K562 (cell line): ENCODE data around the gene ODF4. TPM values are rescaled to one million over a fixed set of nuclear protein-coding genes. Genes with fewer than 3 reads are reported as not detected.

Experiments
- ATAC-seq: fragments of 200-7000 bp; cut with Tn5 transposase; 3 replicates; pipeline ENCODE4 v1.9.1; 2020; ENCODE audit warnings: moderate library complexity
- BruUV-seq: library from RNA; stranded (reverse); fragments of 400-500 nt; replicated peaks from 2 replicates; lab custom pipeline; 2021; lab: Mats Ljungman, UMichigan
- CTCF ChIA-PET: fragments of 300-600 bp; formaldehyde crosslinking; extraction: SDS; loops from one replicate; lab custom pipeline; 2021; ENCODE audit warnings: low intra/inter-chr PET ratio; lab: Yijun Ruan, JAX
- POLR2A ChIA-PET: fragments of 300-600, 350-650 bp; sonication (Branson Sonifier 250); formaldehyde crosslinking; extraction: SDS; loops from one replicate; lab custom pipeline; 2021; ENCODE audit warnings: antibody characterized with exemption, inconsistent platforms; lab: Yijun Ruan, JAX
- DNase-seq, 4 experiments: peaks; one replicate each; pipeline versions ENCODE4 v3.0.0 to v3.0.0-alpha.2; 2011 to 2018; ENCODE audit warnings: low spot score in 3 of 4, mixed read lengths in 3 of 4; ENCODE audit errors: extremely low read depth in 1 of 4
- FAIRE-seq: peaks from 2 replicates; lab custom pipeline; 2011; peaks lifted over from hg19 to GRCh38; lab: Jason Lieb, UNC
- H2AFZ ChIP-seq: 2 replicates; pipeline ENCODE4 v1.6.0; 2011; ENCODE audit warnings: low read depth, low read length, control low read depth, inconsistent platforms
- H3K27ac ChIP-seq: fragments of 200-600 bp; 3 replicates; pipeline ENCODE4 v1.8.0; 2011; ENCODE audit warnings: low read depth, mild to moderate bottlenecking, control low read depth, inconsistent platforms, low read length, moderate library complexity, mixed read lengths; ENCODE audit errors: extremely low read depth
- H3K27me3 ChIP-seq, 2 experiments: fragments of 300-600 bp in 1 of 2; 2 replicates in 1 of 2; 3 replicates in 1 of 2; pipeline versions ENCODE4 v1.6.0 to v1.8.0; 2011; ENCODE audit warnings: inconsistent platforms in 2 of 2, low read length in 2 of 2, mild to moderate bottlenecking in 1 of 2, mixed read lengths in 1 of 2, moderate library complexity in 1 of 2; ENCODE audit not compliant: control insufficient read depth in 2 of 2, insufficient read depth in 2 of 2
- H3K36me3 ChIP-seq: fragments of 300-600 bp; 3 replicates; pipeline ENCODE4 v1.8.0; 2011; ENCODE audit warnings: mild to moderate bottlenecking, low read length, inconsistent platforms; ENCODE audit not compliant: control insufficient read depth, insufficient read depth
- H3K4me1 ChIP-seq, 2 experiments: fragments of 200-600 bp in 1 of 2; replicated peaks in 1 of 2; 2 replicates in 1 of 2; 3 replicates in 1 of 2; pipeline versions ENCODE4 v1.5.1 to v1.8.0; 2011; ENCODE audit warnings: inconsistent platforms in 2 of 2, low read length in 2 of 2, mild to moderate bottlenecking in 1 of 2, mixed read lengths in 1 of 2, moderate library complexity in 1 of 2; ENCODE audit not compliant: control insufficient read depth in 2 of 2, insufficient read depth in 2 of 2
- H3K4me2 ChIP-seq: 2 replicates; pipeline ENCODE4 v1.6.1; 2011; ENCODE audit warnings: low read length, control low read depth, inconsistent platforms, mixed read lengths; ENCODE audit not compliant: insufficient read depth
- H3K4me3 ChIP-seq: fragments of 200-600 bp; sonication (generic), shearing (Covaris generic); 2 replicates; pipeline ENCODE4 v1.5.1; 2016; ENCODE audit warnings: control low read depth, inconsistent platforms
- H3K79me2 ChIP-seq: fragments of 200-600 bp; 3 replicates; pipeline ENCODE4 v1.8.0; 2011; ENCODE audit warnings: low read length, inconsistent platforms; ENCODE audit not compliant: control insufficient read depth, insufficient read depth
- H3K9ac ChIP-seq, 2 experiments: 2 replicates each; pipeline versions ENCODE4 v1.6.0 to v1.6.1; 2011; ENCODE audit warnings: low read depth in 2 of 2, low read length in 2 of 2, control low read depth in 1 of 2, inconsistent platforms in 1 of 2, mild to moderate bottlenecking in 1 of 2, mixed read lengths in 1 of 2; ENCODE audit not compliant: insufficient read depth in 1 of 2
- H3K9me1 ChIP-seq: one replicate; pipeline ENCODE4 v1.6.0; 2011; ENCODE audit warnings: inconsistent platforms, mild to moderate bottlenecking, low read length, moderate library complexity; ENCODE audit not compliant: control insufficient read depth, insufficient read depth
- H3K9me3 ChIP-seq: replicated peaks from 2 replicates; pipeline ENCODE4 v1.5.1; 2011; ENCODE audit warnings: low read depth, low read length, inconsistent platforms; ENCODE audit not compliant: control insufficient read depth, insufficient read depth
- H4K20me1 ChIP-seq: replicated peaks from 2 replicates; pipeline ENCODE4 v1.6.1; 2011; ENCODE audit warnings: low read length, inconsistent platforms, mixed read lengths; ENCODE audit not compliant: control insufficient read depth, insufficient read depth
- CC2D1A ChIP-seq: fragments of 450-650 bp; IDR thresholded peaks from 2 replicates; pipeline ENCODE4 v1.6.1; 2017; ENCODE audit warnings: mild to moderate bottlenecking
- FIP1L1 ChIP-seq: fragments of 200-400 bp; formaldehyde crosslinking; IDR thresholded peaks from 2 replicates; pipeline ENCODE4 v1.6.1; 2018; ENCODE audit warnings: mild to moderate bottlenecking, low read depth, low read length; ENCODE audit not compliant: poor library complexity, severe bottlenecking
- FOXP1 ChIP-seq: sonication (generic); formaldehyde crosslinking; IDR thresholded peaks from 2 replicates; pipeline ENCODE4 v1.8.0; 2022; ENCODE audit warnings: mild to moderate bottlenecking, missing genetic modification reagents
- HDAC2 ChIP-seq: fragments of 450-650 bp; IDR thresholded peaks from 2 replicates; pipeline ENCODE4 v1.6.1; 2016; ENCODE audit warnings: mild to moderate bottlenecking
- HDAC3 ChIP-seq: fragments of 450-650 bp; IDR thresholded peaks from 2 replicates; pipeline ENCODE4 v1.6.1; 2018; ENCODE audit warnings: borderline replicate concordance, mild to moderate bottlenecking, moderate library complexity; ENCODE audit not compliant: partially characterized antibody
- HSF4 ChIP-seq: fragments of 250-450 bp; sonication (Bioruptor Pico); IDR thresholded peaks from 2 replicates; pipeline ENCODE4 v2.1.2; 2022; ENCODE audit warnings: mild to moderate bottlenecking, moderate library complexity, borderline replicate concordance
- IFI16 ChIP-seq: fragments of 250-450 bp; sonication (Bioruptor Pico); IDR thresholded peaks from 2 replicates; pipeline ENCODE4 v2.1.2; 2022; ENCODE audit warnings: mild to moderate bottlenecking, inconsistent platforms
- KLF6 ChIP-seq: fragments of 250-450 bp; sonication (Bioruptor Pico); IDR thresholded peaks from 2 replicates; pipeline ENCODE4 v1.4.0; 2020; ENCODE audit warnings: mild to moderate bottlenecking, moderate library complexity, borderline replicate concordance
- L3MBTL2 ChIP-seq: fragments of 450-650 bp; IDR thresholded peaks from 2 replicates; pipeline ENCODE4 v1.6.1; 2016; ENCODE audit warnings: mild to moderate bottlenecking, moderate library complexity
- NFE2L1 ChIP-seq: fragments of 450-650 bp; IDR thresholded peaks from 2 replicates; pipeline ENCODE4 v1.6.1; 2016; ENCODE audit warnings: missing genetic modification characterization, low read depth, mild to moderate bottlenecking, missing compliant biosample characterization, moderate library complexity, borderline replicate concordance
- TARDBP ChIP-seq: fragments of 450-650 bp; IDR thresholded peaks from 2 replicates; pipeline ENCODE4 v1.6.1; 2016
- TCF7L2 ChIP-seq: fragments of 150-350 bp; IDR thresholded peaks from 2 replicates; pipeline ENCODE4 v1.6.1; 2016; ENCODE audit warnings: low read depth, mild to moderate bottlenecking, low read length, moderate library complexity
- ZBTB2 ChIP-seq: fragments of 450-650 bp; IDR thresholded peaks from 2 replicates; pipeline ENCODE4 v1.6.1; 2016; ENCODE audit warnings: antibody characterized with exemption
- ZNF717 ChIP-seq: fragments of 250-450 bp; sonication (Bioruptor Pico); IDR thresholded peaks from 2 replicates; pipeline ENCODE4 v1.5.0; 2021
- WGBS: fragments of 100-300 bp; shearing (Covaris generic); methylation state at CpG from one replicate; pipeline ENCODE4 v1.1.6; 2016; ENCODE audit warnings: low coverage, mixed read lengths; ENCODE audit not compliant: insufficient coverage; ENCODE audit errors: missing lambda C conversion rate; 5-methylcytosine and 5-hydroxymethylcytosine counted together
- in situ Hi-C: fragments of 300-500 bp; cut with MboI; formaldehyde crosslinking; loops from 4 replicates; pipeline ENCODE4 v1.15.0; 2018; ENCODE audit warnings: inconsistent platforms, mixed read lengths
- intact Hi-C: fragments of 100-400 bp; cut with micrococcal nuclease; formaldehyde crosslinking; loops from 2 replicates; pipeline ENCODE4 v1.14.2; 2022
- polyA plus RNA-seq, 8 experiments: library from polyadenylated mRNA; depleted of rRNA in 4 of 8; stranded (reverse) in 5 of 8; unstranded in 3 of 8; fragments of >200 nt; fragmentation: Nextera tagmentation in 2 of 8; fragmentation: Illumina TruSeq in 1 of 8; extraction: Ambion mirVana in 2 of 8; extraction: Trizol in 1 of 8; gene quantifications; 2 replicates each; pipeline versions ENCODE4 v1.2.1 to v1.2.3, GENCODE V29; 2011 to 2014; ENCODE audit warnings: inconsistent platforms in 1 of 8, missing spikeins in 1 of 8
- total RNA-seq, 7 experiments: library from RNA; depleted of rRNA in 6 of 7; stranded (reverse); fragments of >200 nt in 6 of 7; fragmentation: Illumina TruSeq in 2 of 7; extraction: Trizol in 2 of 7; gene quantifications; 2 replicates each; pipeline versions ENCODE4 v1.2.1 to v1.2.3, GENCODE V29; 2011 to 2021; ENCODE audit warnings: low replicate concordance in 1 of 7
- TF ChIP-seq, protein P1 (sequence below), 2 experiments: IDR thresholded peaks; 2 replicates each; pipeline ENCODE4 v1.6.1; 2011; ENCODE audit warnings: borderline replicate concordance in 1 of 2, control low read depth in 1 of 2, low read depth in 1 of 2, low read length in 1 of 2, mild to moderate bottlenecking in 1 of 2, mixed read lengths in 1 of 2, moderate library complexity in 1 of 2; ENCODE audit not compliant: insufficient read depth in 1 of 2, insufficient read length in 1 of 2, poor library complexity in 1 of 2, severe bottlenecking in 1 of 2; ENCODE audit errors: extremely low read depth in 1 of 2

ODF4 gene
- total and polyA plus RNA-seq, 9 of the 15 experiments (the other 6 are each of a cell fraction or from before 2014, with no cell fraction given), result not detected

- TF ChIP-seq ZBTB2 (0 out of 2 replicates have a peak, but pooled peaks have one; percentile 37), HSF4 (CRISPR knock-in tag) (no peak), L3MBTL2 (no peak), NFE2L1 (tag) (no peak)
These were observed 48.4 kb downstream of the ODF4 start (continued) for GRCh38 chr17:8387914-8388651.

DNA sequence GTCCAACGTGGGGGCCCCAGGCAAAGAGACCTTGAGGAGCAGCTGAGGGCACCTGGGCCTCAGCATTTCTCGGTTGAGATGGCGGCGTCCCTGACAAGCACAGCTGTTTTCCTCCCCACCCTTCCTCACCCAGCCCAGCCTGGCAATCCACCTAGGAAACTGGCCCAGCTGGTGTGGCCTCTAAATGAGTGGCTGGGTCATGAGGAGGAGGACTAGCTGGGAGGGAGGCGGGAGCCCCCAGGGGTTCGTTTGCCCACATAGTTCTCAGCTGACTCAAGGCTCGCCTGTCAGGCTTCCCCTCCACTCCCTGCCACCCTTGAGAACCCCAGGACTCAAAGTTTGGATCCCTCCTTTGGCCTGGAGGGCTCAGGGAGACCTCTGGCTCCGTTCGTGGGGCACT lies 52.1 kb downstream of the ODF4 start:
- no peak for ATAC-seq
- Histone ChIP-seq H3K4me2 (no peak overlapping the region), H3K4me3 (no peak overlapping the region), H2AFZ (no peak overlapping the region), H3K9me3 (no peaks in the 10 kb centered on the region), H3K27me3 (peaks cover 0 to 8% of the 10 kb centered on the region in 2 experiments; a peak in 3 of 5 replicates), H3K27ac (no peak overlapping the region), H3K4me1 (peaks cover 14 to 29% of the 10 kb centered on the region in 2 experiments; a peak in 4 of 5 replicates), H3K9ac (peak overlapping the region in 1 of 2 experiments; percentile 55; a peak in 2 of 4 replicates), H3K36me3 (no peaks in the 10 kb centered on the region), H4K20me1 (no peaks in the 10 kb centered on the region), H3K79me2 (no peaks in the 10 kb centered on the region), H3K9me1 (no peaks in the 10 kb centered on the region)
- no peak for FAIRE-seq
- intact Hi-C loops (no loop called here), in situ Hi-C loops (loop anchor here (25.0 kb wide), 1 partner anchor 1146 kb away; no protein-coding TSS in a partner anchor)
- 29% methylated on average over 6 of the region's 9 CpGs for WGBS
- BruUV-seq, result no TSS peak
- no peak for DNase-seq
- ChIA-PET CTCF (no interaction called here), POLR2A (interaction anchor here (0.7 kb wide), 1 partner anchor 19 kb away, joined by 5 read pairs; no protein-coding TSS in a partner anchor)
- TF ChIP-seq FOXP1 (CRISPR knock-in tag) (no peak), HDAC2 (no peak), TARDBP (no peak), CC2D1A (no peak), HDAC3 (no peak), TCF7L2 (no peak), ZNF717 (CRISPR knock-in tag) (no peak), KLF6 (CRISPR knock-in tag) (no peak), IFI16 (no peak), FIP1L1 (no peak)
- TF ChIP-seq, protein P1, sequence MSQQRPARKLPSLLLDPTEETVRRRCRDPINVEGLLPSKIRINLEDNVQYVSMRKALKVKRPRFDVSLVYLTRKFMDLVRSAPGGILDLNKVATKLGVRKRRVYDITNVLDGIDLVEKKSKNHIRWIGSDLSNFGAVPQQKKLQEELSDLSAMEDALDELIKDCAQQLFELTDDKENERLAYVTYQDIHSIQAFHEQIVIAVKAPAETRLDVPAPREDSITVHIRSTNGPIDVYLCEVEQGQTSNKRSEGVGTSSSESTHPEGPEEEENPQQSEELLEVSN (IDR thresholded peaks at IDR 0.05; ENCODE audit: borderline replicate concordance in 1 of 2, extremely low read depth in 1 of 2, insufficient read depth in 1 of 2, insufficient read length in 1 of 2, low read depth in 1 of 2, low read length in 1 of 2, poor library complexity in 1 of 2, severe bottlenecking in 1 of 2), result no peak
